SW 1271 (cell line): ENCODE data around the gene TOX2.
A peak's percentile ranks its signal among the peaks of the same experiment; 100 is the strongest.

Experiments used
- DNase-seq, 2 experiments: peaks; one replicate each; lab custom pipeline; 2025; lab: John Stamatoyannopoulos, UW

Gene TOX2

DNA sequence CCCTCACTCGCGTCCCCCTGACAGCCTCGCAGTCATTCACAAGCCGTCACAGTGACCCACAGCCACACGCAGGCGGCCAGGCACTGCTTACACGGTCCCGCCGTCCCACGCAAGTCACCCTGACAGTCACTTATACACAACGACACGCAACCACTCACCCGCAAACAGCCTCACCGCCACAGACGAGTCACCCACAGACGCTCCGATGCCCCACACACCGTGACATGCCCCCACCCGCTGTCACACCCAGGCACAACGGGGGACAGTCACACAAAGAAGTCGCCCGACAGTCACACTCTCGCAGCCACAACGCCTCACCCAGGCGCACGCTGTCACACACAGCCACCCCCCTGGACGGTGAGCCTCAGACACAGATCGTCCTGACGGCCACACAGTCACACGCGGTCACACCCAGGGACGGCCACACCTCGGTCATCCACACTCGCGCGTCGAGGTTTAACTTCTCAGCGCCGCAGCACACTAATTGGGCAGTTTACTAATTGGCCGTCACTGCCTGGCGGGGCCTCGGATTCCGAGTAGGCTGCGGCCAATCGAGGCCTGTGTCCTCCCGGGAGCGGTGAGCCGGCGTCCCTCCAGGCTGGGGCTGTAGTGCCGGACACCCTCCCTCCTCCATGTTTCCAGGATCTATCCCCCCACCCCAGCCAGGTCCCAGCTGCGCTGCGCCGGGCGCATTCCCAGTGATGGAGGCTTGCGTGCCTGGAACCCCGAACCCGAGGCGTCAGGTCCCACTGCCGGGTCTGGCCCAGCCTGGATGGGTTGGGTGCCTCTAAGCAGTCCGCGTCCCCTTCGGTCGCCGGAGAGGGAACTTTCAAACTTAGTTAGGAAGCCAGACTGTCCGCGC lies 790 bp downstream of the TOX2 start:
- no peak for DNase-seq

DNA sequence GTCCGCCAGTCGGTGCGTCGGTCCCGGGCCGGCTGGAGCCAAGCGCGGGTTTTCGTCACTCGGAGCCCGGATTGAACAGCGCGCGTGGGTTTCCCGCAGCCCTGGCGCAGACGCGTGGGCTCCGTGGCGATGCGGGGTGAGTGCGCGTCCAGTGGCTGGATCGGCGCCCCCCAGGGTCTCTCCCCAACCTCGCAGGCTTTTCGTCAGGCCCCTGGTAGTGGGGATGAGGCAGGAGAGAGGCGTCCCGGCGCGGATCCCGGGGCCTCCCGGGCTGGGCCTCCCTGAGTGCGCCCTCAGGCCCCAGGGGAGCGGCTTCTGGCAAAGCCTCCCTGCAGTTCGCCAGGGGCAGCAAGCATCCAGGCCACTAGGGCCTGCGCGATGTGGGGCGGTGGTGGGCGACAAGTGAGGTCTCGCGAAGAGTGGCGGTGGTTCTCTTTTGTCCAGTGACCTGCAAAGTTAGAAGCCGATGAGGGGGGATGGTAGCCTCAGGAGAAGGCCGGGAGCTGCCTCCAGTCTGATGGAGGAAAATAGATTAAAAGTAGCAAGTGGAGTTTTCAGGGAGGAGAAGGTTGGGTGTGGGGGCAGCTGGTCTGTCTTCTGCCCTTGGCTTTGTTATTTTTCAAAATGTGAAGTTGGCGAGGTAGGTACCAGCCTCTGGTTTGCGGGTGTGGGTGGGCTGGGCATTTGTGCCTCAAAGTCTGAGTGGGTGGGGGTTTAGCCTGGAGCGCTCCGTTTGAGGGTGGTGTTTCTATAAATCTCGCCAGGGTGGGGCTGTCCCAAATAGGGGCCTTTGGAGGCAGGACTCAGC lies 1.6 kb downstream of the TOX2 start:
- no peak for DNase-seq

DNA sequence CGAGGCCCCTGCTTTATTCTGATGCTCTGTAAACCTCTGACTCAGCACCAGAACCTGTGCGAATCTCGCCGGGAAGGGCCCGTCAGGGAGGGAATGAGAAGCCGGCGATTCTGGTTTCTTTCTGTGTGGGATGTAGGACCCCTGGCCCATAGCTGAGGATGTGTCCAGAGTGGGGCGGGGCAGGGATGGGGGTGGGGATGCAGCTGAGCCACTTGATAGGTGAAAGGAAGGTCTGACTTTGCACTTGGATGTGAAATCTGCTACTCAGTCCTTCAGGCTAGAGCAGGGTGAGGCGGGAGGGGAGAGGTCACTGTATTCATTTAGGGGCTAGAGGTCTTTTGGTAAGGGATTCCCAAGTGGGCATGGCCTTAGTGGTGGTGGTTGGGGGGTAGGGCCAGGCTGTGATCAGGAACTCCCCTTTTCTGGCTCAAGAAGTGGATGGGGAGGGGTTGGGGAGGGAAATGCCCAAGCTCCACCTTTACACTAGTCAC lies 2.3 kb downstream of the TOX2 start:
- no peak for DNase-seq

DNA sequence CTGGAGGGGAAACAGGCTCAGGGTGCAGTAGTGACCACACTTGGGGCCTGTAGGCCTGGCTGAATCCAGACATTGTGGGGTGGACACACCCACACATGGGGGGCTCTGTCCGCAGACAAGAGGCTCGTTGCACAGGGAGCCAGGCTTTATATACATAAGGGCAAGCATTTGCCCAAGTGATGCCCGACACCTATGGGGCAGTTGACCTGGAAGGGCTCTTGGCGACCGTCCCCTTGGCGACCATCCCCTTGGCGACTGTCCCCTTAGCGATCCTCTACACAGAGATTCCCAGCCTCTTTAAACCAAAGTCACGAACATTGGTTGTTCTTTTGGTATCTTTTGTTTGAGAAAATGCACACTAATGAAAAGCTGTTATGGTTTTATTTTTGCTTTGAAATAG lies 2.7 kb downstream of the TOX2 start:
- DNase-seq, result no peak

DNA sequence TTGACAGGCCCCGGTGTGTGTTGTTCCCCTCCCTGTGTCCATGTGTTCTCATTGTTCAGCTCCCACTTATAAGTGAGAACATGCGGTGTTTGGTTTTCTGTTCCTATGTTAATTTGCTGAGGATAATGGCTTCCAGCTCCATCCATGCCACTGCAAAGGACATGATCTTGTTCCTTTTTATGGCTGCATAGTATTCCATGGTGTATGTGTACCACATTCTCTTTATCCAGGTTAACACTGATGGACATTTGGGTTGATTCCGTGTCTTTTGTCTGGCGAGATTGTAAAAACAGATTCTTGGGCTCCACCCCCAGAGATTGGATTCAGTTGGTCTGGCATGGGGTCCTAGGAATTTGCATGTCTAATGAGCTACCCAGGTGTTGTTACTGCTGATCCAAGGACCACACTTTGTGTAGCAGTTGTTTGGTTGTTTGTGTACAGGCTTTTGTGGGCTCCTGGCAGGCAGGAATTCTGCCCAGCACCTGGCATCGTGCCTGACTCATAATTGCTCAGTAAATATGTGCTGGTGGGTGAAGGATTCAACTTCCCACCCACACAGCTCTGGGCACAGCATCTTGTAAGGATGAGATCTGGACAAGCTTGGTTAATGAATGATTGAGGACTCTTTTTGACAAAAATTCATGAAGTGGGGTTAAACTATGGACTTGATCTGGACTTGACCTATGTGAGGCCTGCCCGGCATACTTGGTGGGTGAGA lies 5.2 kb downstream of the TOX2 start:
- no peak for DNase-seq

DNA sequence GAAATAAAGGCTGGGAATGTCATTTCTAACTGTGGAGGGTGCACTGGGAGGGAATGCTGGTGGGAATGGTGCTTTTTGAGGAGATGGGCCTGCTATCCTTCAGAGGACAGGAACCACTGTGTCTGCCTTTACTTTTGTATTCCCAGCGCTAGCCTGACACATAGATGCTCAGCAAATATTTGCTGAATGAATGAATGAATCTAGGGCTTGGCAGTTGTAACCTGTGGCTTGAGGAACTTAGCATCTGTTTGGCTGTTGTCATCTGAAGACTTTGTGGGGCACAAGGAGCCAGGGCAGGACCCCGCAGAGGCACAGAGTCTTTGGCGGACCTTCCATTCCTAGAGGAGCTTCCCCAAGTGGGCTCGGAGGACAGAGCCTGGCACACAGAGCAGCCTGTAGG lies 6.1 kb downstream of the TOX2 start:
- DNase-seq, result no peak

DNA sequence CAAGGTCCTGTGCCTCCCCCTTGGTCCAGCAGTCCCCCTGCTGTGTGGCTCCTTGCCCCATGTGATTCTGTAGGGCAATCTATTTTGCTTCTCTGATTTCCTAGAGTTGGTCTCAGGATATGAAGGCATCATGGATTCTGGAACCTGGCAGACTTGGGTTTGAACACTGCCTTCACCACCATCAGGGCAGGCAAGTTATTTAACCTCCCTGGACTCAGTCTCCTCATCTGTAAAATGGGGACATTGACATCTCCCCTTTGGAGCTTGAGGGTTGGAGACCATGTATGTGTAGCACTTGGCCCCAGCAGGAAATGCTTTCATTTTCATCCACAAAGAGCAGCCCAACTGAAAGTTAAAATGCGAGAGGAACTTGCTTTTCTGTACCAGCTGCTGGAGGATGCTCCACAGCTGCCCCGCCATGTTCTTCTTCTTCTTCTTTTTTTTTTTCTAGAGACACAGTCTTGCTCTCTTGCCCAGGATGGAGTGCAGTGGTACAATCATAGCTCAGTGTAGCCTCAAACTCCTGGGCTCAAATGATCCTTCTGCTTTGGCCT lies 6.7 kb downstream of the TOX2 start:
- no peak for DNase-seq

DNA sequence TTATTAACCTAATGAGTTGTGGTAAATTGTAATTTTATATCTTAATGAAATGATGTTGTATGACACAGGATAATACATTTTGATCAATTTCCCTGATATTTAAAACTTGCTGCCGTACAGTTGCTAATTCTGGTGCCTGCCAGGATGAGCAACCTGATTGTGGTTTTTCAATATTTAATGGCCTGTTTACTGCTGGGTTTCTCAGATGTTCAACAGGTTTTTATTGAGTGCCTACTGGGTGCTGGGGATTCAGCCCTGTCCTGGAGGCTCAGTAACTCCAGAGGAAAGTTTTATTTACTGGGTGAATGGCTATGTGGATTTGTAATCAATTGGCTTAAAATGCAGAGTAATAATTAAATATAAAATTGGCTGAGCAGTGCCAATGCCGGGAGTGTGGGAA lies 8.0 kb downstream of the TOX2 start:
- DNase-seq, result no peak

DNA sequence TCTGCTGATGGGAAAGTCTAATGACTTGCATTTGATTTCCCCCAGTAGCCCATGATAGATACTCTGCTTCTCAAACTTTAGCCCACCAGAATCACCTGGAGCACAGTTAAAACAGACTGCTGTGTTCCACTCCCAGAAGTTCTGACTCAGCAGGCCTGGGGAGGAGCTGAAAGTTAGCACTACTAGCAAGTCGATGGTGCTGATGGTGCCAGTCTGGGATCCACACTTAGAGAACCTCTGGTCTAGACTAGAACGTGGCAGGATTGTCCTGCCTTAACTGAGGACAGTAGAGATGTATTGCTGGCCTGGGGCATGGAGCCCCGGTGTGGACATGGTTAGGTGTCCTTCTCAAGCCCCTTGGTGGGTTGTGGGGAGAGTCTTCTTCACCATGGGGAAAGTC lies 8.7 kb downstream of the TOX2 start:
- no peak for DNase-seq

DNA sequence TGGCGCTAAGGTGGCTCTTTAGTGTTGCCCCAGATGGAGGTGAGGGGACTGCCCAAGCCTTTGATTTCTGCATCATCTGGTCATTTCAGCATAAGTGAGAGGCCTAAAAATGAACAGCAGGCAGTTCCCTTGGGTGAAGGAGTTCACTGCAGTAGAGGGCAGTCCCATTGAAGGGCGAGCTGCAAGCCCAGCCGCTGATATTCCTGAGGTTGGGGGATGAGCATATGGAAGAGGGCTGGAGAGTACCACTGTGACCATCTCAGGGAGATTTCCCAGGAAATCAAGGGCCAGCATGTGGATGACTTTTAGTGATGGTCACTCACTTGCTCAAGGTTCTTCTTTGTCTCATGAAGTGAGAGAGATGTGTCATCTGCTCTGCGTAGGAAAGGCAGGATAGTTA lies 9.3 kb downstream of the TOX2 start:
- no peak for DNase-seq

DNA sequence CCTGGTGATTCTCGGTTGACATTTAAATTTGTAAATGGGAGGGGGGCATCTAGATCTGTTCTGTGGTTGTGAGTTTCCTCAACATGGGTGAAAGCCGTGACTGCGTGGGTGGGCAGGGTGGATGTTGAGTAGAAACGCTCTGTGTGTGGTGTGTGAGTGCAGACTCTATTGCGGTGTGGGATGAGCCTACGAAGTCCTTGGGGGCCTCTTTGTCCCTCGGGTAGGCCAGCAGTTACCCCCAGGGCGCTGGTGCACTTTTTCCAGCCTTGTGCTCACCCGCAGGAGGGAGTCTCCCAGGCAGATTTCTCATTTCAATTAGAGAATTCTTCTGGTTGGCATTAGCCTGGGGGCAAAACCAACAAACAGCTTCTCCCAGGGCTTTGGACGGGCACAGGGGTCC lies 10.6 kb downstream of the TOX2 start:
- DNase-seq, result no peak

DNA sequence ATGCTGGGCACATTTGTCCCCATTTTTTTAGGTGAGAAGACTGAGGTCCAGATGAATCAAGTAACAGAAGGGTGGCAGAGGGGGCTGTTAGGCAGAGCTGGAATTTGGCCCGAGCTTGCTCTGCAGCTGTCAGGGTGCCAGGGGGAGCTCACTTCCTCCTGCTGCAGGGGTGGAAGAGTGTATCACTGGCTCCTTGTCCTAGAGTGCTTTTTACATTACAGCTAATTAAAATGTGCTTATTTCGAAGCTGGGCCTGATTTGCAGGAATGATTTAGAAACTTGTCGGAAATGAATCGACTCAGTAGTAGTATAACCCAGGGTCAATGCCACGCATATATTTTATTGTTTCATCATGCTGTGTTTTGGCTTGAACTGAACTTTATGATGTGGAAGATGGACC lies 11.1 kb downstream of the TOX2 start:
- no peak for DNase-seq

DNA sequence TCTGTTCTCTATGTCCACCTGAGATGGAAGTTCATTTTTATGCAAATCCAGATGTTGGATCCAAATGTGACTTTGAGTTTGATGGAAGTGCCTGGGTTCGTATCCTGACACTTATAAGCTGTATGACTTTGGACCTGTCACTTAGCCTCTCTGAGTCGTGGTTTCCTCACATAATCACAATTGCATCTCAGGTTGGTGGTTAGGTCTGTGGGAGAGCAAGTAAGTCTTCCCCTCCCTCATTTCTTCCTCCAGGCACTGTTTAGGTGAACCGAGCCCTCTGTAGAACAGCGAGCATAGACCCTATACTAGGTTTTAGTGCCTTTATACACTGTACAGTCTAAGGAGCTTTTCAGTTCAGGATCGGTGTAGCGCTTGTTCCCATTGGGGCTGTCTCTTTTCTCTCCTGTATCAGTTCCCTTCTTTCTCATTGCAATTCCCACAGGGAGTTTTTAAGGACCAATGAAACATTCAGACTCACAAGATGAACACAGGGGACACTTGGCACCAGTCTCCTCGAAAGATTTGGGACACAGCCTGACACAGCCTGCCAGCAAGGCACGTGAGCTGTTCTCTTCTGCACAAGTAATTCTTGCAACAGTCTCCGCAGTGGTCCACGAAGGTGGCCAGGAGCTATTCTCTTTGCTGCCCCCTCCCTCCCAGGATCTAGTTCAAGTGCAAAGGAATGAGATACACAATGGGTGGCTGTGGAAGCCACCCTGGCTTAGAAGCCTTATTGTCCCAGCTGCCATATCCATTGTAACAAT lies 11.8 kb downstream of the TOX2 start:
- DNase-seq, result no peak

DNA sequence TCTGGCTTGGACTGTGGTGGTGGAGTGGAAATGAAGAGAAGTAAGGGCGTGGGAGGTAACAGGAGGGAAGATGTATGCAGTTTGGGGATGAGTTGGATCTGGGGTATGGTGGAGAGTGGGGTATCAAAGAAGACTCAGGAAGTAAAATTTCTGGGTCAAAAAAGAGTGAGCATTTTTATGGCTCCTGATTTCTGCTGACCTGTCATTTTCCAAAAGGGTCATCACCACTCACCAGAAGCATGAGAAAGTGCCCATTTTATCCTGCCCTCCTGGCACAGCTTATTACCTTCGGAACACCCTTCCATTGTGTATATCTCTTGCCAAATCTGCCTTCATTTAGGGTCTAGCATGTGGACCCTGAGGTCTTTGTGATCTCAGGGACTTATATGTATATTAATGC lies 17.3 kb downstream of the TOX2 start:
- no peak for DNase-seq

DNA sequence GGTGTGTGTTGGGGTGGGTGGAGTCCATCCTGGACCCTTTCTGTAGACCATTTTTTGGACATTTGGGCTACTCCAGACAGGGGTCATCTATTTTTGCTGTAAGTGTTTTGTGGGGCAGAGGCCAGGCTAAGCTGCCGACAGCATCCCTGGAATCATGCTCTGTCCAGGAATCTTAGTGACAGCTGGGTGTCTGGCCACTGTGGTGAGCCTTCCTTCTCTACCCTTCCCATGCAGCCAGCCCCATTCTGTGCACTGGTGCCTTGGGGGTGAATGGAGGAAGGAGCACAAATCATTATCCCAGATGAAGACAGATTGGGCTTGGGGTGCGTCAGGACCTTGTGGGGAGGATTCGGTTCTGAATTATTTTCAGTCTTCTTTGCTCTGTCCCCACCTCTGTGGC lies 20.2 kb downstream of the TOX2 start:
- no peak for DNase-seq

DNA sequence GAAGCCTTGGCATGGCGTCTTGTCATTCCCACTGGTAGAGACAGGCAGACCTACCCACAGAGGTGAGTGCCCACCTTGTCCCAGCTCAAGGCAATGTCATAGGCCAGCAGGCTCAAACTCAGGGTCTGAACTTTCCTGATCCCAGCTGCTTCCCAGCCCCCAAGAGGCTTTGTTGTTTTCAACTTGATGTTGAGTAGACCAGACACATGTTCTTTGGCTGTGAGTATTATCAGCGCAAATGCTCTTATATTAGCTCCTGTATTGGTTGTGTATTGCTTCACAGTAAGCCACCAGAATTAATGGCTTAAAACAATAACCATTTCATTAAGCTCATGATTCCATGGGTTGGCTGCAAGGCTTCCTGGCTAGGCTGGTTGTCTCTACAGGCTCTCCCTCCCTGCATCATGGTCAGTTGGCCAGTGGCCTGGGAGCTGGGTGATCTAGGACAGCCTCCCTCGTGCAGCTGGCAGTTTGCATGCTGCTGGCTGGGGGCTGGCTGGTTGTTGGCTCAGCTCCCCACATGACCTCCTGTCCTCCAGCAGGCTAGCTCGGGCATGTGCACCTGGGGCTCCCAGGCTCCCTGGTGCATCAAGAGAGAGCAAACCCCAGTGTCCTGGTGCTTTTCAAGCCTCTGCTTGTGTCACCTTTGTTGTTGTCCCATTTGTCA lies 21.6 kb downstream of the TOX2 start:
- no peak for DNase-seq

DNA sequence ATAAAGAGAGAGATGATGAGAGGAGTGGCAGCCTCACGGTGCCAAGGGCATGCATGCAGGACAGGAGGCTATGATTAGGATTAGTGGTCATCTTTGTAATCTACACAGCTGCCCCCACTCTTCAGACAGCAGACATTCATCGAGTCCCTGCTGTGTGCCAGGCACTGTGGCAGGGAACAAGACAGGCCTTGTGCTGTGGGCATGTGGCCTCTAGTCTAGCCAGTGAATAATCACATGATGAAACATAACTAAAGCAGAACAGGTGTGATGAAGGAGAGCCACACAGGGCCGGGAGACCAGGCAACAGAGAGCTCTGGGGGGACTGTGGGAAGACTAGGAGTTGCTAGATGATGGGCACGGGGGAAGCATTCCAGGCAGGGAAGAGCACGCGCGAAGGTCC lies 22.2 kb downstream of the TOX2 start:
- DNase-seq, result no peak

DNA sequence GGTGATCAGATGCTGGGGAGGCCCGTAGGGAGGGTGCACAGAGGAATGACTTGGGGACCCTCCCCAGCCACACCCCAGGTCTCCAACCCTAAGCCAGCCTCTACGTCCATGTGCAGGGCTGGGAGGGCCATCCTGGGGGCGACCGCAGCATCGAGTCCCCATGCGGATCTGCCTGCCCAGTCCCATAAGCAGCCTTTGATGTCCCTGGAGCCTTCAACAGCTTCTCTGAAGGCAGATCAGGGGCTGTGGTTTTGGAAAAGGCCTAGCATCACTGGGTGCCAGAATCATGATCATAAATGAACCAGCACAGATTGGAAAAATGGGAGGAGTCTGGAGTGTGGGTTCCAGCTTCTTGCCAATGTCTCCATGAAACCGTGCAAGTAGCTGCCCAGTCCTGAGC lies 22.9 kb downstream of the TOX2 start:
- no peak for DNase-seq

DNA sequence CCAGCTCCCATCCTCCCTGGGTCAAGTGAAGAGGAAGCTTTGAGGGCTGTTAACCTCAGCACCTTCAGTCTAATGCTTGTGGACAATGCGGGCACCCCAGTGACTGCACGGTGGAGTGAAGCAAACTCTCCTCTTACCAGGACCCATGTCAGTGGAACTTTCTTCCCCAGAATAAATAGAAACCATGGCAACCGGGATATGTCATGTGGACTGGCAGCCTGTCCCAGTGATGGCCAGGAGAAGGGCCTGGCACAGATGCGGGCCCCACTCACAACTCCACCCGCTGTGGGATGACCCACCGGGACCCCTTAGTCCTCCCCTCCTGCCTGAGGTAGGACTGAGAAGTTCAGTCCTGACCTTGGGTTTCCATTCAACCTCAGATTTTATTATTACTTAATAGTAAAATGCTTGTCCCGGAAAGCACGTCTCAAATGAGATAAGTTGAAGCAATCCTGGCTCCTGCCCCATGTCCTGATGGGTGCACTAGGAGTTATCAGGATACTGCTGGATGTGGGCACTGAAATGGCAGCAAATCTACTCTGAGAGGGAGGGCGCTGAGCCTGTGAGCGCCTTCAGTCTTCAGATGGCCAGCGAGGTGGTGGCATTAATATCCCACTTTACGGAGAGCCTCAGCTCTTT lies 23.5 kb downstream of the TOX2 start:
- DNase-seq, result no peak

DNA sequence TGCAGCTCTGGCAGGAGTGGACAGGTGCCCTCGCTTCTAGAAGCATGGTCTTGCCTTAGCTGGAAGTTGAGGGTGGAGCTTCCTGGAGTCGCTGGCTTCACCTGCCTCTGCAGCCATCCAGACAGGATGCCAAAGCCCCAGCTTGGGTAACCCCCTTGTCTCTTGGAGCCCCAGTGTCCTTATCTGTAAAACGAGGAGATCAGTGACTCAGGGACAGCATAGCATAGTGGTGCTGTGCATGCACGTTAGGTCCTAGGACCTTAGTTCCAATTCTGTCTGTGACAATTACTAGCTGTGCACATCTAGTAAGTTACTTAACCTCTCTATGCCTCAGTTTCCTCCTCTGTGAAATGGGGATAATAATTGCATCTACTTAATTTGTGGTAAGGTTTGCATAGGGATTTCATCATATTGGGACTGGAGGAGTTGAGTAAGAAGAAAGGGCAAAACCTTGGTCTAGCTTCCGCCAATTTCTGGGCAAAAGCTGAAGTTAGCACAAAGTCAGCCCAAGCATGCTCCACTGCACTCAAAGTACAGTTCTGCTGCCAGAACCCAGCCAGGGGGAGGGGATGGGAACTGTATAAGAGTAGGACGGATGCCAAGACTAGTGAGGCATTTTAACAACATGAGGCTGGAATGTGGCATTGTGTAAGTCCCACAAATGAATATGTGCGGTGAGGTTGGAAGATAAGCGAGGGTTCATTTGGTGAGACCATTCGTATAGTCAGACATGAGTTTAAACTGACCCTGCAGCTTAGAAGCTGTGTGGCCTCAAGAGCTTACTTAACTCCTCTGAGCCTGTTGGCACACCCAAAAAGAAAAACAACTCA lies 24.5 kb downstream of the TOX2 start:
- DNase-seq, result peak; percentile 22 to 65
